Retinal pigment epithelial cell (primary cell): ENCODE data around the gene TDRD12.

ENCODE experiments used
- DNase-seq: peaks from one replicate; pipeline ENCODE4 v3.0.0-alpha.2; 2010; ENCODE audit warnings: low read depth
- H3K4me3 ChIP-seq: 2 replicates; pipeline ENCODE4 v1.5.1; 2011; ENCODE audit warnings: mild to moderate bottlenecking, low read length, control low read depth, moderate library complexity
- CTCF ChIP-seq: conservative IDR thresholded peaks from 2 replicates; pipeline ENCODE4 v1.5.1; 2011; ENCODE audit warnings: low read depth, low read length, control low read depth, inconsistent platforms

TDRD12 gene

GRCh38 chr19:32789429-32789828 lies 69.9 kb downstream of the TDRD12 start:
- DNase-seq = no peak
- no peak for TF ChIP-seq CTCF
- H3K4me3 ChIP-seq = no peak overlapping the region

- no peak for DNase-seq
- no peak for TF ChIP-seq CTCF
- H3K4me3 ChIP-seq = no peak overlapping the region
These were observed 78.6 kb downstream of the TDRD12 start for GRCh38 chr19:32798201-32798600.

GRCh38 chr19:32800191-32800590 lies 80.6 kb downstream of the TDRD12 start:
- H3K4me3 ChIP-seq = no peak overlapping the region
- no peak for TF ChIP-seq CTCF
- DNase-seq = no peak

- no peak overlapping the region for H3K4me3 ChIP-seq
- TF ChIP-seq CTCF = no peak
- DNase-seq = no peak
These were observed 81.2 kb downstream of the TDRD12 start for GRCh38 chr19:32800754-32801153.

- DNase-seq = no peak
- no peak overlapping the region for H3K4me3 ChIP-seq
- TF ChIP-seq CTCF = no peak
These were observed 83.3 kb downstream of the TDRD12 start for GRCh38 chr19:32802840-32803239.

- TF ChIP-seq CTCF = no peak
- H3K4me3 ChIP-seq = no peak overlapping the region
- DNase-seq = no peak
These were observed 88.7 kb downstream of the TDRD12 start for GRCh38 chr19:32808236-32808635.

- no peak overlapping the region for H3K4me3 ChIP-seq
- no peak for DNase-seq
- TF ChIP-seq CTCF = no peak
These were observed 89.7 kb downstream of the TDRD12 start for GRCh38 chr19:32809254-32809653.
